A549 (cell line): ENCODE data around the gene SIRT3.

Source experiments
- CBX8 ChIP-seq: fragments of 200-600 bp; sonication (generic); IDR thresholded peaks from 2 replicates; pipeline ENCODE4 v1.6.1; 2016
- CEBPB ChIP-seq, 2 experiments: fragments of >200 bp in 1 of 2; sonication (Bioruptor Twin) in 1 of 2; formaldehyde crosslinking in 1 of 2; IDR thresholded peaks; 2 replicates each; pipeline ENCODE4 v1.6.1; 2012 to 2016
- CTCF ChIP-seq: fragments of >200 bp; sonication (Bioruptor Twin); formaldehyde crosslinking; IDR thresholded peaks from 3 replicates; pipeline ENCODE4 v1.5.1; 2016
- EP300 ChIP-seq, 2 experiments: fragments of >200 bp; sonication (Bioruptor Twin); formaldehyde crosslinking; IDR thresholded peaks; 2 replicates in 1 of 2; 3 replicates in 1 of 2; pipeline ENCODE4 v1.6.1; 2016 to 2017
- PBX3 ChIP-seq: IDR thresholded peaks from 2 replicates; pipeline ENCODE4 v1.6.1; 2012
- REST ChIP-seq: fragments of 200-600 bp; sonication (generic); IDR thresholded peaks from 2 replicates; pipeline ENCODE4 v1.6.1; 2016; ENCODE audit warnings: antibody characterized with exemption, mild to moderate bottlenecking, moderate library complexity
- SMC3 ChIP-seq: fragments of >200 bp; sonication (Bioruptor Twin); formaldehyde crosslinking; IDR thresholded peaks from 3 replicates; pipeline ENCODE4 v1.6.1; 2018; ENCODE audit warnings: inconsistent platforms
- SREBF2 ChIP-seq: fragments of 450-650 bp; IDR thresholded peaks from 2 replicates; pipeline ENCODE4 v1.6.1; 2014; ENCODE audit warnings: mild to moderate bottlenecking, moderate library complexity
- TFCP2L1 ChIP-seq: fragments of 250-450 bp; sonication (Bioruptor Pico); IDR thresholded peaks from 2 replicates; pipeline ENCODE4 v1.5.0; 2021; ENCODE audit warnings: mild to moderate bottlenecking
- TF ChIP-seq, protein P1 (sequence below): IDR thresholded peaks from 2 replicates; pipeline ENCODE4 v1.6.1; 2012; ENCODE audit warnings: low read depth, borderline replicate concordance

DNA sequence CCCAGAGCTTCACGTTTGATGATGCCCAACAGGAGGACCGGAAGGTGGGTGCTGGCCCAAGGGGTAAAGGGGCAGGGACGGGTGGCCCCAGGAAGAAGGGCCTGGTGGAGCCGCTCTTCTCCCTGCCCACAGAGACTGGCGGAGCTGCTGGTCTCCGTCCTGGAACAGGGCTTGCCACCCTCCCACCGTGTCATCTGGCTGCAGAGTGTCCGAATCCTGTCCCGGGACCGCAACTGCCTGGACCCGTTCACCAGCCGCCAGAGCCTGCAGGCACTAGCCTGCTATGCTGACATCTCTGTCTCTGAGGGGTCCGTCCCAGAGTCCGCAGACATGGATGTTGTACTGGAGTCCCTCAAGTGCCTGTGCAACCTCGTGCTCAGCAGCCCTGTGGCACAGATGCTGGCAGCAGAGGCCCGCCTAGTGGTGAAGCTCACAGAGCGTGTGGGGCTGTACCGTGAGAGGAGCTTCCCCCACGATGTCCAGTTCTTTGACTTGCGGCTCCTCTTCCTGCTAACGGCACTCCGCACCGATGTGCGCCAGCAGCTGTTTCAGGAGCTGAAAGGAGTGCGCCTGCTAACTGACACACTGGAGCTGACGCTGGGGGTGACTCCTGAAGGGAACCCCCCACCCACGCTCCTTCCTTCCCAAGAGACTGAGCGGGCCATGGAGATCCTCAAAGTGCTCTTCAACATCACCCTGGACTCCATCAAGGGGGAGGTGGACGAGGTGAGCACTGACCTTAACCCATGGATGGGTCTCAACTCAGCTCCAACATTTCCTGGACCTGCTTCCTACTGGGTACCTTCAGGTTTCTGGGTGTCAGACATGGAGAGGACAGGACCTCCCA lies 26.6 kb downstream of the SIRT3 start:
- TF ChIP-seq, protein P1, sequence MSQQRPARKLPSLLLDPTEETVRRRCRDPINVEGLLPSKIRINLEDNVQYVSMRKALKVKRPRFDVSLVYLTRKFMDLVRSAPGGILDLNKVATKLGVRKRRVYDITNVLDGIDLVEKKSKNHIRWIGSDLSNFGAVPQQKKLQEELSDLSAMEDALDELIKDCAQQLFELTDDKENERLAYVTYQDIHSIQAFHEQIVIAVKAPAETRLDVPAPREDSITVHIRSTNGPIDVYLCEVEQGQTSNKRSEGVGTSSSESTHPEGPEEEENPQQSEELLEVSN: 0 out of 2 replicates have a peak, but pooled peaks have one; percentile 25
- TF ChIP-seq CBX8 (no peak), CTCF (no peak), SREBF2 (no peak), EP300 (IDR thresholded peaks at IDR 0.05) (no peak), REST (no peak), CEBPB (IDR thresholded peaks at IDR 0.05) (no peak), TFCP2L1 (no peak), SMC3 (no peak), PBX3 (no peak)
